ENCODE measurements around the gene OST4.

OST4 gene

GRCh38 chr2:27092696-27093429 is 21.4 kb upstream of the OST4 start:
- DNase-seq, result no peak

GRCh38 chr2:27091746-27092695 is 20.6 kb upstream of the OST4 start:
- no peak for DNase-seq

- no peak for DNase-seq
Measured at GRCh38 chr2:27089111-27089954, 17.9 kb upstream of the OST4 start.

GRCh38 chr2:27088634-27089033 is 17.2 kb upstream of the OST4 start:
- DNase-seq, result no peak

- no peak for DNase-seq
Measured at GRCh38 chr2:27087823-27088410, 16.5 kb upstream of the OST4 start.

GRCh38 chr2:27086724-27087593 is 15.5 kb upstream of the OST4 start, which contains the start of gene KHK:
TSS of gene KHK (plus strand) at chr2:27086772. CDS start at chr2:27087260, 488 bp downstream.
- peak; percentile 83 for DNase-seq

GRCh38 chr2:27086090-27086723 is 14.8 kb upstream of the OST4 start:
- DNase-seq, result peak; percentile 98

- DNase-seq, result peak; percentile 76
Measured at GRCh38 chr2:27085673-27086089, 14.2 kb upstream of the OST4 start.

- DNase-seq, result no peak
Measured at GRCh38 chr2:27085062-27085672, 13.7 kb upstream of the OST4 start.

GRCh38 chr2:27084297-27085061 is 13.0 kb upstream of the OST4 start:
- no peak for DNase-seq

GRCh38 chr2:27083410-27084296 is 12.2 kb upstream of the OST4 start:
- no peak for DNase-seq

- DNase-seq, result no peak
Measured at GRCh38 chr2:27082773-27083409, 11.4 kb upstream of the OST4 start.

- no peak for DNase-seq
Measured at GRCh38 chr2:27081984-27082772, 10.7 kb upstream of the OST4 start.

GRCh38 chr2:27080603-27080936 is 9.1 kb upstream of the OST4 start:
- no peak for DNase-seq

GRCh38 chr2:27080140-27080469 is 8.7 kb upstream of the OST4 start:
- DNase-seq, result no peak

GRCh38 chr2:27079233-27080139 is 8.0 kb upstream of the OST4 start:
- no peak for DNase-seq
